IPS-11a (cell line): ENCODE data around the gene WDR54.

Source experiments
- H3K4me3 ChIP-seq: one replicate; pipeline ENCODE4 v1.5.1; 2013; ENCODE audit warnings: low read depth, low read length, control low read depth

The WDR54 gene

DNA sequence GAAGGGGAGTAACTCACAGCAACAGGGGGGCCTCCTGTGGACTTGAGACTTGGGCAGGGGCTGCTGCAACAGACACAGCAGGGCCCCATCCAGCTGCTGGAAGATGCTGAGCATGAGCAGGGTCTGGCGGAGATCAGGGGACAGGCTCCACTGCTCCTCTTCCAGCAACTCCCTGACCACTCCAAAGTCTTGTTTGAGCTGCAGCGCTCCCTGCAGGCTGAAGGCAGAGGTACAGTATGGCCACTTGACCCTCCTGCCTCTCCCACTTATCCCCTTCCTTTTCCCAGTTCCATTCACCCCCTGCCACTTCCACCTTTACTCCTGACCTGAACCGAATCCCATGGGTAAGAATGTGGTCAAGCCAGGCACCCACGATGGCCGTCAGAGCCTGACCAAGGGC, 53.4 kb downstream of the WDR54 start:
- H3K4me3 ChIP-seq = no peak overlapping the region
